DND-41 (cell line): ENCODE measurements around the gene TYW1.
"Not testable (repeated sequence)": the region's sequence is repeated elsewhere in the genome, so short reads cannot be mapped to it uniquely, and the experiment has no call there.

Source experiments
- CTCF ChIP-seq: IDR thresholded peaks from 2 replicates; pipeline ENCODE4 v1.5.1; 2012; ENCODE audit warnings: borderline replicate concordance, low read length, moderate library complexity, mild to moderate bottlenecking; ENCODE audit not compliant: poor library complexity, severe bottlenecking; ENCODE audit errors: extremely low read depth
- EZH2 ChIP-seq: IDR thresholded peaks from 3 replicates; pipeline ENCODE4 v1.6.1; 2012; ENCODE audit warnings: borderline replicate concordance, low read depth, mild to moderate bottlenecking, moderate library complexity, low read length, inconsistent platforms; ENCODE audit not compliant: severe bottlenecking

GRCh38 chr7:67135617-67136486 lies 139.2 kb downstream of the TYW1 start:
- TF ChIP-seq CTCF, EZH2: not testable (repeated sequence)
